PC-9 (cell line): ENCODE results near the gene ZNF625. TPM values are rescaled to one million over a fixed set of nuclear protein-coding genes. Genes with fewer than 3 reads are reported as not detected.

ENCODE experiments used
- BruUV-seq: library from RNA; stranded (reverse); fragments of 400-500 nt; replicated peaks from 2 replicates; lab custom pipeline; 2021; lab: Mats Ljungman, UMichigan
- CTCF ChIA-PET: fragments of 300-600 bp; sonication (Branson Sonifier 250); formaldehyde crosslinking; loops from one replicate; lab custom pipeline; 2022; ENCODE audit warnings: antibody characterized with exemption; lab: Charles Lee
- POLR2A ChIA-PET: fragments of 300-600 bp; sonication (Branson Sonifier 250); formaldehyde crosslinking; loops from one replicate; lab custom pipeline; 2022; ENCODE audit warnings: antibody characterized with exemption; ENCODE audit not compliant: unreplicated experiment; lab: Charles Lee
- DNase-seq, 2 experiments: peaks; one replicate each; pipeline versions ENCODE4 v3.0.0 to v3.0.0-alpha.2; 2015 to 2022; ENCODE audit warnings: mixed read lengths in 1 of 2
- H2AFZ ChIP-seq: fragments of 200-600 bp; sonication (generic); 2 replicates; pipeline ENCODE4 v1.8.1; 2017; ENCODE audit warnings: antibody characterized with exemption
- H3F3A ChIP-seq: fragments of 200-600 bp; sonication (generic); 2 replicates; pipeline ENCODE4 v1.8.1; 2017; ENCODE audit warnings: antibody characterized with exemption, mild to moderate bottlenecking, low read depth; ENCODE audit not compliant: insufficient read depth
- H3K27ac ChIP-seq: fragments of 200-600 bp; sonication (generic); 2 replicates; pipeline ENCODE4 v1.6.1; 2016; ENCODE audit warnings: mixed run types
- H3K27me3 ChIP-seq: fragments of 200-600 bp; sonication (generic); 2 replicates; pipeline ENCODE4 v1.6.1; 2016; ENCODE audit warnings: low read depth, mixed run types; ENCODE audit not compliant: insufficient read depth
- H3K36me3 ChIP-seq: fragments of 200-600 bp; sonication (generic); 2 replicates; pipeline ENCODE4 v1.6.1; 2016; ENCODE audit warnings: low read depth, mixed run types
- H3K4me1 ChIP-seq: fragments of 200-600 bp; sonication (generic); replicated peaks from 2 replicates; pipeline ENCODE4 v1.6.1; 2016; ENCODE audit warnings: mixed run types; ENCODE audit not compliant: insufficient read depth
- H3K4me2 ChIP-seq: fragments of 200-600 bp; sonication (generic); 2 replicates; pipeline ENCODE4 v1.6.1; 2017; ENCODE audit warnings: mixed run types
- H3K4me3 ChIP-seq: fragments of 200-600 bp; sonication (generic); 2 replicates; pipeline ENCODE4 v1.6.1; 2016; ENCODE audit warnings: mixed run types
- H3K79me2 ChIP-seq: fragments of 200-600 bp; sonication (generic); 2 replicates; pipeline ENCODE4 v1.6.1; 2017; ENCODE audit warnings: low read depth, mixed run types
- H3K9me2 ChIP-seq: fragments of 200-600 bp; sonication (generic); 2 replicates; pipeline ENCODE4 v1.8.1; 2017; ENCODE audit warnings: mild to moderate bottlenecking; ENCODE audit not compliant: insufficient read depth
- H3K9me3 ChIP-seq: fragments of 200-600 bp; sonication (generic); 2 replicates; pipeline ENCODE4 v1.8.1; 2016; ENCODE audit warnings: low read depth; ENCODE audit not compliant: insufficient read depth
- H4K20me1 ChIP-seq: fragments of 200-600 bp; sonication (generic); 2 replicates; pipeline ENCODE4 v1.8.1; 2017; ENCODE audit not compliant: insufficient read depth
- CTCF ChIP-seq: fragments of 200-600 bp; sonication (generic); conservative IDR thresholded peaks from 2 replicates; pipeline ENCODE4 v1.6.1; 2017; ENCODE audit warnings: mixed run types, antibody characterized with exemption, mild to moderate bottlenecking, moderate library complexity
- EZH2 ChIP-seq: fragments of 200-600 bp; sonication (generic); IDR thresholded peaks from 2 replicates; pipeline ENCODE4 v1.8.0; 2017; ENCODE audit warnings: antibody characterized with exemption, low read depth
- intact Hi-C: fragments of 100-400 bp; cut with micrococcal nuclease; formaldehyde crosslinking; loops from one replicate; pipeline ENCODE4 v1.10.0; 2022; ENCODE audit not compliant: unreplicated experiment
- total RNA-seq: library from RNA; stranded (reverse); gene quantifications from 2 replicates; pipeline ENCODE4 v1.2.3, GENCODE V29; 2021

Gene ZNF625
- total RNA-seq, 1 experiment from 2014 or later: 6.4 TPM

- POLR2A ChIA-PET: no interaction called here
- no TSS peak for BruUV-seq
- TF ChIP-seq EZH2: no peak
- peak; percentile 17; the same call in 1 of the 2 replicates for TF ChIP-seq CTCF
- DNase-seq: no peak
- H3F3A ChIP-seq: peaks cover 12% of the 10 kb centered on the region
- peak overlapping the region; percentile 81; the same call in 1 of the 2 replicates for H3K4me2 ChIP-seq
- no peaks in the 10 kb centered on the region for H3K27me3 ChIP-seq
- no peak overlapping the region for H3K27ac ChIP-seq
- H3K36me3 ChIP-seq: peaks cover 31% of the 10 kb centered on the region
- CTCF ChIA-PET: interaction anchor here (0.6 to 2.1 kb wide), 4 partner anchors 82 to 423 kb away, joined by 3 to 25 read pairs (median 7); no protein-coding TSS in a partner anchor
- no peaks in the 10 kb centered on the region for H4K20me1 ChIP-seq
- intact Hi-C loops: loop anchor here (1.0 to 2.0 kb wide), 6 partner anchors 51 to 327 kb away; partner anchors contain the start of gene ZNF440
- peaks cover 8% of the 10 kb centered on the region; the same call in 1 of the 2 replicates for H3K4me1 ChIP-seq
- H2AFZ ChIP-seq: no peak overlapping the region
- peaks cover 47% of the 10 kb centered on the region for H3K9me3 ChIP-seq
- H3K9me2 ChIP-seq: no peaks in the 10 kb centered on the region
- peaks cover 13% of the 10 kb centered on the region for H3K79me2 ChIP-seq
- peak overlapping the region; percentile 76; the same call in 1 of the 2 replicates for H3K4me3 ChIP-seq
These were observed 15.2 kb downstream of the ZNF625 start for GRCh38 chr19:12141405-12141736.

- Histone ChIP-seq H3K9me2 (no peaks in the 10 kb centered on the region), H2AFZ (peak overlapping the region; percentile 91), H3K9me3 (peaks cover 47% of the 10 kb centered on the region), H3K4me2 (peak overlapping the region; percentile 81), H3K4me1 (peaks cover 8% of the 10 kb centered on the region; the same call in 1 of the 2 replicates), H3K79me2 (peaks cover 13% of the 10 kb centered on the region), H3K36me3 (peaks cover 31% of the 10 kb centered on the region), H4K20me1 (no peaks in the 10 kb centered on the region), H3K27ac (no peak overlapping the region), H3F3A (peaks cover 12% of the 10 kb centered on the region), H3K27me3 (no peaks in the 10 kb centered on the region), H3K4me3 (peak overlapping the region; percentile 76; the same call in 1 of the 2 replicates)
- peak; percentile 59 to 78 for DNase-seq
- no TSS peak for BruUV-seq
- TF ChIP-seq EZH2 (no peak), CTCF (peak; percentile 89)
- ChIA-PET CTCF (interaction anchor here (0.6 to 2.1 kb wide), 7 partner anchors 50 to 423 kb away, joined by 3 to 25 read pairs (median 6); no protein-coding TSS in a partner anchor), POLR2A (interaction anchor here (0.6 to 0.7 kb wide), 7 partner anchors 11 to 744 kb away, joined by 3 to 17 read pairs (median 4); partner anchors contain the start of genes ZNF136, ZNF563 and ZNF700)
- intact Hi-C loops: loop anchor here (1.0 to 2.0 kb wide), 7 partner anchors 50 to 343 kb away; partner anchors contain the start of gene ZNF440
These were observed 15.8 kb downstream of the ZNF625 start for GRCh38 chr19:12140545-12141404.

- Histone ChIP-seq H3K9me3 (peaks cover 47% of the 10 kb centered on the region), H3K4me3 (peak within 1 kb of the TSS; percentile 76), H3K9me2 (no peaks in the 10 kb centered on the region), H3K36me3 (peaks cover 32% of the 10 kb centered on the region), H3F3A (peaks cover 12% of the 10 kb centered on the region), H3K79me2 (peaks cover 13% of the 10 kb centered on the region), H3K27me3 (no peaks in the 10 kb centered on the region), H3K4me2 (peak within 1 kb of the TSS; percentile 81), H3K27ac (no peak within 1 kb of the TSS), H2AFZ (peak within 1 kb of the TSS; percentile 91), H4K20me1 (no peaks in the 10 kb centered on the region), H3K4me1 (peaks cover 8% of the 10 kb centered on the region; the same call in 1 of the 2 replicates)
- intact Hi-C loops: loop anchor here (1.0 to 2.0 kb wide), 2 partner anchors 49 to 343 kb away; no protein-coding TSS in a partner anchor
- TF ChIP-seq CTCF (no peak), EZH2 (no peak)
- peak; percentile 93 to 96 for DNase-seq
- ChIA-PET CTCF (interaction anchor here (0.7 to 2.1 kb wide), 5 partner anchors 49 to 342 kb away, joined by 3 to 25 read pairs (median 6); no protein-coding TSS in a partner anchor), POLR2A (interaction anchor here (0.6 to 0.7 kb wide), 7 partner anchors 11 to 745 kb away, joined by 3 to 17 read pairs (median 4); partner anchors contain the start of genes ZNF136, ZNF563 and ZNF700)
- BruUV-seq: no TSS peak
These were observed 16.5 kb downstream of the ZNF625 start, which contains the start of gene ZNF20 for GRCh38 chr19:12139885-12140544. ZNF20 (minus strand) TSS chr19:12140350; CDS start chr19:12140182, 168 bp downstream.
